SU-DHL-6 (cell line): Measurements from ENCODE around the gene TAS2R60.

Experiments
- H2AFZ ChIP-seq: fragments of 200-600 bp; sonication (generic); 2 replicates; pipeline ENCODE4 v1.6.1; 2014; ENCODE audit warnings: low read depth, mild to moderate bottlenecking, moderate library complexity, mixed read lengths, antibody characterized with exemption, low read length; ENCODE audit not compliant: severe bottlenecking
- H3F3A ChIP-seq: fragments of 200-600 bp; shearing (Covaris generic); 2 replicates; pipeline ENCODE4 v1.6.0; 2016; ENCODE audit warnings: antibody characterized with exemption, mild to moderate bottlenecking; ENCODE audit not compliant: insufficient read depth
- H3K27ac ChIP-seq: fragments of 200-600 bp; sonication (generic); 2 replicates; pipeline ENCODE4 v1.5.1; 2016; ENCODE audit warnings: low read depth, mild to moderate bottlenecking, low read length, moderate library complexity, mixed read lengths
- H3K27me3 ChIP-seq: fragments of 200-600 bp; sonication (generic), shearing (Covaris generic); 2 replicates; pipeline ENCODE4 v1.6.0; 2014; ENCODE audit warnings: mild to moderate bottlenecking, low read length
- H3K36me3 ChIP-seq: fragments of 200-600 bp; sonication (generic); 2 replicates; pipeline ENCODE4 v1.6.1; 2014; ENCODE audit warnings: mild to moderate bottlenecking, low read length, mixed read lengths
- H3K4me2 ChIP-seq: fragments of 300-600, 200-600 bp; shearing (Covaris generic), sonication (generic); 2 replicates; pipeline ENCODE4 v1.6.0; 2014; ENCODE audit warnings: low read length, low read depth, mild to moderate bottlenecking; ENCODE audit not compliant: poor library complexity, severe bottlenecking
- H3K4me3 ChIP-seq: fragments of 200-600 bp; sonication (generic); 2 replicates; pipeline ENCODE4 v1.5.1; 2014; ENCODE audit warnings: antibody characterized with exemption, low read length, mild to moderate bottlenecking, mixed read lengths; ENCODE audit not compliant: insufficient read depth, poor library complexity, severe bottlenecking
- H3K79me2 ChIP-seq: fragments of 200-600 bp; sonication (generic); 2 replicates; pipeline ENCODE4 v1.6.1; 2014; ENCODE audit warnings: mild to moderate bottlenecking, low read length, moderate library complexity; ENCODE audit not compliant: insufficient read depth
- H3K9ac ChIP-seq: fragments of 200-600 bp; sonication (generic); 2 replicates; pipeline ENCODE4 v1.7.0; 2014; ENCODE audit warnings: mild to moderate bottlenecking, low read length
- H3K9me2 ChIP-seq: fragments of 200-600 bp; sonication (generic); replicated peaks from 2 replicates; pipeline ENCODE4 v1.6.1; 2014; ENCODE audit warnings: low read length; ENCODE audit not compliant: insufficient read depth
- H3K9me3 ChIP-seq: fragments of 200-600 bp; sonication (generic); 2 replicates; pipeline ENCODE4 v1.6.1; 2014; ENCODE audit warnings: low read length, mixed read lengths; ENCODE audit not compliant: insufficient read depth
- H4K20me1 ChIP-seq: fragments of 200-600 bp; sonication (generic); 2 replicates; pipeline ENCODE4 v1.6.1; 2014; ENCODE audit warnings: low read depth, mild to moderate bottlenecking, antibody characterized with exemption, low read length, moderate library complexity, mixed read lengths
- CTCF ChIP-seq: fragments of 200-600 bp; sonication (generic); IDR thresholded peaks from one replicate; pipeline ENCODE4 v1.5.1; 2017; ENCODE audit warnings: antibody characterized with exemption, mild to moderate bottlenecking, low read length, moderate library complexity; ENCODE audit not compliant: insufficient read depth, poor library complexity, severe bottlenecking
- EZH2phosphoT487 ChIP-seq: fragments of 200-600 bp; sonication (generic), shearing (Covaris generic); conservative IDR thresholded peaks from 2 replicates; pipeline ENCODE4 v1.6.1; 2018; ENCODE audit warnings: mild to moderate bottlenecking, antibody characterized with exemption, low read length, moderate library complexity, mixed read lengths

TAS2R60 gene

GRCh38 chr7:143408686-143409561 lies 34.3 kb upstream of the TAS2R60 start, which contains the start of gene EPHA1:
EPHA1 (minus strand) TSS chr7:143408856; CDS start chr7:143408805, 51 bp downstream.
- Histone ChIP-seq H3K9me3 (no peaks in the 10 kb centered on the region), H3K9ac (no peak within 1 kb of the TSS), H3K79me2 (no peaks in the 10 kb centered on the region), H3K27me3 (no peaks in the 10 kb centered on the region), H3K36me3 (no peaks in the 10 kb centered on the region), H3F3A (no peaks in the 10 kb centered on the region), H3K4me2 (no peak within 1 kb of the TSS), H3K4me3 (no peak within 1 kb of the TSS), H3K9me2 (no peaks in the 10 kb centered on the region), H2AFZ (no peak within 1 kb of the TSS), H4K20me1 (no peaks in the 10 kb centered on the region), H3K27ac (no peak within 1 kb of the TSS)
- TF ChIP-seq EZH2phosphoT487 (no peak), CTCF (no peak)

GRCh38 chr7:143410521-143411004 lies 32.7 kb upstream of the TAS2R60 start:
- Histone ChIP-seq H3K4me3 (no peak overlapping the region), H3K9me2 (no peaks in the 10 kb centered on the region), H3K27me3 (no peaks in the 10 kb centered on the region), H3K4me2 (no peak overlapping the region), H3K36me3 (no peaks in the 10 kb centered on the region), H2AFZ (no peak overlapping the region), H3F3A (no peaks in the 10 kb centered on the region), H3K9me3 (no peaks in the 10 kb centered on the region), H3K27ac (no peak overlapping the region), H3K9ac (no peak overlapping the region), H4K20me1 (no peaks in the 10 kb centered on the region), H3K79me2 (no peaks in the 10 kb centered on the region)
- TF ChIP-seq EZH2phosphoT487: no peak
- no peak for TF ChIP-seq CTCF

DNA sequence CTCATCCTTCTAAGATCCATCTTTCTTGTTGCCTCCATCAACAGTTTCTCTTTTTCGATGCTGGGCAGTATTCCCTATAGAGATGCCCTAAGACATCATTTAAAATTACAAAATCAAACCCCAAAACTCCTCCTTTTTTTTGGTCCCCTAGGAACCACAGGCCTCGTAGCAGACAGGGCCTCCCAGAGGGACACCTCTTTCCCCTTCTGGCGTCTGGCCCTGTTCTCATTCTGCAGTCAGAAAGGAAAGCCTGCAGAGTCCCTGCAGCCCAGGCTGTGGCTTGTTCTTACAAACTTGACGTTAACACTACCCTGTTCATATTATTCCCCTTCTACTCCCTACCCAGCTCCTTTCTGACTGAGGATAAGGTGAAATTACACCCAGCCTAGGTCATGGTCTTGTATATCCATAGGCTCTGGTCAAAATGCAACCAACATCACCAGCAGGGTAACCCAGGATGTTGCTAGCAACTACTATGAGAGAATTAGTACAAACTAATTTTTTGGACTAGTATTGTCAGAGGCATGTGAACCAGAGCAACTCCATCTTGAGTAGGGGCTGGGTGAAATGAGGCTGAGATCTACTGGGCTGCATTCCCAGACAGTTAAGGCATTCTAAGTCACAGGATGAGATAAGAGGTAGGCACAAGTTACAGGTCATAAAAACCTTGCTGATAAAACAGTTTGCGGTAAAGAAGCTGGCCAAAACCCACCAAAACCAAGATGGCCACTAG lies 31.1 kb upstream of the TAS2R60 start:
- no peak overlapping the region for H3K9ac ChIP-seq
- H3K36me3 ChIP-seq: no peaks in the 10 kb centered on the region
- H4K20me1 ChIP-seq: no peaks in the 10 kb centered on the region
- TF ChIP-seq CTCF (no peak), EZH2phosphoT487 (no peak)
- no peaks in the 10 kb centered on the region for H3K9me3 ChIP-seq
- H3K27ac ChIP-seq: no peak overlapping the region
- no peak overlapping the region for H2AFZ ChIP-seq
- H3K27me3 ChIP-seq: no peaks in the 10 kb centered on the region
- H3K9me2 ChIP-seq: no peaks in the 10 kb centered on the region
- no peaks in the 10 kb centered on the region for H3F3A ChIP-seq
- no peaks in the 10 kb centered on the region for H3K79me2 ChIP-seq
- no peak overlapping the region for H3K4me3 ChIP-seq
- no peak overlapping the region for H3K4me2 ChIP-seq
